ENCODE results near the gene ERH.
"Not testable (repeated sequence)": the region's sequence is repeated elsewhere in the genome, so short reads cannot be mapped to it uniquely, and the experiment has no call there.

ERH gene

DNA sequence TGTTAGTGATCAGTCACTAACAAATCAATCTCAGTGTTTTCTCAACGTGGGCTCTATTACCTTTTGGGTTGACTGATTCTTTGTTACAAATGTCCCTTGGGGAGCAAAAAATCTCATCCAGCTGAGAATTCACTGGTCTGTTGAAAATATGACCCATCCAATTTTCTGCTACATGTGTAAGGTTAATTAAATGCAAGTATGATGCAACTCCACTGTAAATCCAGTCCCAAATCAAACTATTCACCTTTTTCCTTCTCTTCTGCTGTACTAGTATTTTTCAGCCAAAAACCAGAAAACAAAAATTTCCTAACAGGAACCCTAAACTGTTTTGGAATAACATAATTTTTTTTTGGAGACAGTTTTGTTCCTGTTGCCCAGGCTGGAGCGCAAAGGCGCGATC lies 2.2 kb downstream of the ERH start:
- DNase-seq (ENCODE audit: low spot score), result no peak

DNA sequence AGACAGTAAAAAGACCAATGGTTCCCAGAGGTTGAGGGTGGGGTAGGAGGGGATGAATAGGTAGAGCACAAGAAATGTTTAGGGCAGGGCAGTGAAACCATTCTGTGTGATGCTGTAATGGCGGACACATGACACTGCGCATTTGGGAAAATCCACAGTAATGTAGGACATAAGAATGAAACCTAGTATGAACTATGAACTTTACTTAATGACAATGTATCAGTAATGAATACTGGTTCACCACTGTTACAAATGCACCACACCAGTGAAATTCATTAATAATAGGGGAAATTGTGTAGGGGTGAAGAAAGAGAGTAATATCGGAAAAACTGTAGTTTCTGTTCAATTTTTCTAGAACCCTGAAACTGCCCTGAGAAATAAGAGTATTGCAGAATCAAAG lies 5.6 kb downstream of the ERH start:
- no peak for DNase-seq (ENCODE audit: low spot score)

DNA sequence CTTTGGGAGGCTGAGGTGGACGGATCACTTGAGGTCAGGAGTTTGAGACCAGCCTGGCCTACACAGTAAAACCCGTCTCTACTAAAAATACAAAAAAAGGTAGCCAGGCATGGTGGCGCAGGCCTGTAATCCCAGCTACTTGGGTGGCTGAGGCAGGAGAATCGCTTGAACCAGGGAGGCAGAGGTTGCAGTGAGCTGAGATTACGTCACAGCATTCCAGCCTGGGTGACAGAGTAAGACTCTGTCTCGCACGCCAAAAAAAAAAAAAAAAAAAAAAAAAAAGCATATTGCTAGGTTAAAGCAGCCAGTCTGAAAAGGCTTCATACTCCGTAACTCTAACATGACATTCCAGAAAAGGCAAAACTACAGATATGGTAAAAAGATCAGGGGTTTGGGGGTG lies 6.7 kb downstream of the ERH start:
- not testable (repeated sequence) for DNase-seq (ENCODE audit: low spot score)

DNA sequence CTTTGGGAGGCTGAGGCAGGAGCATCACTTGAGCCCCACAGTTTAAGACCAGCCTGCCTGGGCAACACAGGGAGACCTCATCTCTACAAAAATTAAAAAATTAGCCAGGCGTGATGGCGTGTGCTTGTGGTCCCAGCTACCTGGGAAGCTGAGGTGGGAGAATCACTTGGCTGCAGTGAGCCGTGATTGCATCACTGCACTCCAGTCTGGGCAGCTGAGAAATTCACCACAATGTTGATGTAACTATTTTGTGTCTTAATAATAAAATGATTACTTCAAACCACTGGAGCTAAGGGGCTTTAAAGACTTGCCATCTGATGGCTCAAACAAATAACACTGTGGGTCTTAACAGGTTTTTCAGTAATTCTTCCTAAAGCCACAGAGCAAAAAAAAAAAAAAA lies 10.8 kb downstream of the ERH start:
- DNase-seq (ENCODE audit: low spot score), result no peak

DNA sequence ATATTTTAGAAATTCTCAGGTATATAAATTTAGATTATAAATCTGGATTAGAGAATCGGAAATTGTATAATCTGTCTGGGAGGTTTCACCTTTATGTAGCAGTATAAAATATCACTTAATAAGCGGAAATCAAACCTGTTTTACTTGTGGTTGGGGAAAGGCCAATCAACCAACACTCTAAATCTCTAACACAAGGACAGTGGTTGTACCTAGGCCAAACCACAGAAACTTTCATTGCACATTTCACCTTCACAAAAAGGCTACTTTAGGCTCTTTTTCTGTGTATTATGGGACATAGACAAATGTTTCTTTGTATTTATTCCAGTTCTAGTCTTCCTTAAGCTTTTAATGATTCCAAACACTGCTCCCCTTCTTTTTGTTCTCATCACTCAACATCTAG lies 19.8 kb downstream of the ERH start:
- DNase-seq (ENCODE audit: low spot score), result no peak

DNA sequence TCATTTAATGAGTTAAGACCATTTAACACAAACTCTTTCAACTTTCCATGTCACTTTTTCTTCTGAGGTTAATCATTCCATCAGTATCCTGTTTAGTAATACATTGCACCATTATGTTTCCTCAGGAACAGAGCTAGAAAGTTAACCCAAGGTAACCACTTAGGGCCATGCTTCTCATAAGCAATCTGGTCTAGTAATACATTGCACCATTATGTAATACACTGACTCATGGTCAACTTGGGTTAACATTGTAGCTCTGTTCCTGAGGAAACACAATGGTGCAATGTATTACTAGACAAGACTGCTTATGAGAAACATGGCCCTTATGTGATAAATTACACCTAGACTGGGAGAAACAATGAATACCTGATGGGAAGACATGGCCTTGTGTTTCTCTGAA lies 21.7 kb downstream of the ERH start:
- peak; percentile 27 for DNase-seq (ENCODE audit: low spot score)

DNA sequence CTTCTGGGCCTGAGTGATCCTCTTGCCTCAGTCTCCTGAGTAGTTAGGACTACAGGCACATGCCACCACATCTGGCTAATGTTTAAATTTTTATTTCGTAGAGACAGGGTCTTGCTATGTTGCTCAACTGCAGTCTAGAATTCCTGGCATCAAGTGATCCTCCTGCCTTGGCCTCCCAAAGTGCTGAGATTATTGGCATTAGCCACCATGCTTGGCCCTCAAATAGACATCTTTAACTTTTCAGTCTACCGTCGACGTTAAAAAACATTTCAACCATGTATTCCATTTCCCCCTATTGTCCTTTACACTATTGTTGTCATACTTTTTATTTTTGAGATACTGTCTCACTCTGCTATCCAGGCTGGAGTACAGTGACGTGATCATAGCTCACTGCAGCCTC lies 22.4 kb downstream of the ERH start:
- no peak for DNase-seq (ENCODE audit: low spot score)

DNA sequence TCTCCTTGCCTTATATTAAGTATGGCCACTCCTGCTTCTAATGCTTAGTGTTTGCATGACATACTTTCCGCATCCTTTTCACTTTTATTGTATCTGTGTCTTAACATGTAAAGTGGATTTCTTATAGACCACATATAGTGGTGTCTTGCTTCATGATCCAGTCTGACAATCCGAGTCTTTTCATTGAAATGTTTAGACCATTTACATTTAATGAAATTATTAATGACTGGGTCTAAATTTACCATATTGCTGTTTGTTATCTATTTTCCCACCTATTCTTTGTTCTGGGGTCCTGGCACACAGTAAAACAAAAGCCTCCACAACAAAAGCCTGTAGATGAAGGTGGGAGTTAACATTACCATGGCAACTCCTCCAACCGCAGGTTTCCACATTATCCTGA lies 22.9 kb downstream of the ERH start:
- no peak for DNase-seq (ENCODE audit: low spot score)

DNA sequence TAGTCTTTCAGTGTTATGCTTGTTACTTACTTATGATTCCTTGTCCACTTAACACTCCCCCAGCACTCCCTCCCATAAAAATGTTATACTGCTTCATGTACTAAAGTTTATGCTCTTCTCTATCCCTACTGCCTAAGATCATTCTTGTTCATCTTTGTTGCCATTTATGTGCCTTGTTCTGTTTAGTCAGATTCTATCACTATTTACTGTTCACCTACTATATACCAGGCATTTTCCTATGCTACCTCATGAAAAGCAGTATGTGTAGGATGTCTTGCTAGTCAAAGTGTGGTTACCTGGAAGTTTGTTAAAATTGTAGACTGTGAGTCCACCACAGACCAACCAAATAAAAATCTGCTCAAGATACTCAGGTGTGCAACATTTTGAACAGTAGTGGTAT lies 23.9 kb downstream of the ERH start:
- DNase-seq (ENCODE audit: low spot score), result no peak

DNA sequence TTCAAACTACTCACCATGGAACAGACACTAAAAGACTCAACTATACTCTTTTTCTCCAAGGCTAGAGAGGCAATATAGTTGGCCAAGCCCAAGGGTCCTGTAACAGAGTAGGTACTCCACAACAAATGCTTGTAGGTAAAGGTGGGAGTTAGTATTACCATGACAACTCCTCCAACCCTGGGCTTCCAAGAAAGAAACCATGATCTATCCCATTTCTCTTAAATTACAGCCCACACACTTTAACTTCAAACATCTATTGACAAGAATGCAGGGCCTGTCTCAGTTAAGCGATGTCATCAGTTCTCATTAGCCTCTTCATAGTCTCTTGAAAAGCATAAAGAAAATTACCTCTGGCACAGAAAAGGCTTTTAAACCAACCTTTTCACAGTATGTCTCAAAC lies 25.0 kb downstream of the ERH start:
- no peak for DNase-seq (ENCODE audit: low spot score)

DNA sequence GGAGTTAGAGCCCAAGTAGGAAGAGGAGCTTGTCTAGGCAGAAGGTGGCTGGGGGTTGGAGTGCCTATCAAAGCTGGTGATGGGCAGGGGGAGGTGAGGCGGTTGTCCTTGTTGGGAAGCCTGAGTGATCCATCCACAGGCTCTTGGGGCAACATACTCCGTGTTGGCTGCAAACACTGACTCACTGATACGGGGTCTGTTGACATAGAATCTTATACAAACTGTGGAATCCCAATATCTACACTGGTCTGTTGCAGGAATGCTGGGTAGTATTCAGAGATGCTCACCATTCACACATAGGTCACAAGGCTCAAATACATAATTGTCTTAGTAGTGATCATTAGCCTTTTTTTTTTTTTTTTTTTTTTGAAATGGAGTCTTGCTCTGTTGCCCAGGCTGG lies 26.0 kb downstream of the ERH start:
- no peak for DNase-seq (ENCODE audit: low spot score)

DNA sequence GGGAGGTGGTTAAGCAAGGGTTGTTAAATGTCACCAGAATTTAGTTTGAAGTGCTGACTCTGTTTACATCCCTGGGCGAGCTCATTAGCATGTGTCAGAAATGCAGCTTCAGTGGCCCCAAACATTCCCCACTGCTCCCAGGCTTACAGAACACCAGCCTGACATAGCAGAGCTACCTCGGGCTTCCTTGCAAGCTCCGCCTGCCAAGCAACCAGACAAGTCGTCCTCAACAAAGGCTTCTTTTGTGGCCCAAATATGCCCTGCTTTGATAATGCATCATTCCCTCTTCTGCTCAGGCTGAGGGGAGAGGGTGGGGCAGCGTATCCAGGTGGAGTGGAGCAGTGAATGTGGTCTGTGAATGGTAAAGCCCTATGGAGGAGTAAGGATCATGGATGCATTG lies 28.0 kb downstream of the ERH start:
- DNase-seq (ENCODE audit: low spot score), result no peak

DNA sequence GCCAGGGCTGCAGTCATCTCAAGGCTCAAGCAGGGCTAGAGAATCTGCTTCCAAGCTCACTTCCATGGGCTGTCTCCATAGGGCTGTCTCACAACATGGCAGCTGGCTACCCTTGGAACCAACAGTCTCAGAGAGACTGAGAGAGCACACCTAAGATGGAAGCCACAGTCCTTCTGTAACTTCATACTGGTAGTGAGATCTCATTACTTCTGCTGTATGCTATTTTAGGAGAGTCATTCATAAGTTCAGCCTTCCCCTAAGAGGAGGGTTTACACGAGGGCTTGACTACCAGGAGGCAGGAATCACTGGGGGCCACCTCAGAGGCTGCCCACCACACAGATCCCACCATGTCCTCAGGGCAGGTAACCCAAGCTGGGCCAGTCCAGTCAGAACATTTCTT lies 29.7 kb downstream of the ERH start:
- no peak for DNase-seq (ENCODE audit: low spot score)

DNA sequence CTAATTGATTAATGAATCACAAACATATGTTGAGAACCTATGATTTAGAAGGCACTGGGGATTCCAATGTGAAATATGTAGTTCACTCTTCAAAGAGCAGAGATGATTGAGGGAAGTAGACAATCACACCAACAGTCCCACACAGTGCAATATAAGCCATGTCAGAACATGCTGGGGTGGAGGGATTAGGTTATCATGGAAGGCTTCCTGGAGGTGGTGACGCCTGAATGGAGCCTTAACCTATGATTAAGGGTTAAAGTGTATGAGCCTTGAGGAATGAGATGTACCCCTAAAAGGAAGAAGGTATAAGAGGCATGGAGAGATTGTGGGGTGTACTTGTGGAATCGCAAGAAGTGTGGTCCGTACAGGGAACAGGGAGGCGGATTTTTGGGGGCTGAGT lies 31.3 kb downstream of the ERH start:
- DNase-seq (ENCODE audit: low spot score), result no peak

DNA sequence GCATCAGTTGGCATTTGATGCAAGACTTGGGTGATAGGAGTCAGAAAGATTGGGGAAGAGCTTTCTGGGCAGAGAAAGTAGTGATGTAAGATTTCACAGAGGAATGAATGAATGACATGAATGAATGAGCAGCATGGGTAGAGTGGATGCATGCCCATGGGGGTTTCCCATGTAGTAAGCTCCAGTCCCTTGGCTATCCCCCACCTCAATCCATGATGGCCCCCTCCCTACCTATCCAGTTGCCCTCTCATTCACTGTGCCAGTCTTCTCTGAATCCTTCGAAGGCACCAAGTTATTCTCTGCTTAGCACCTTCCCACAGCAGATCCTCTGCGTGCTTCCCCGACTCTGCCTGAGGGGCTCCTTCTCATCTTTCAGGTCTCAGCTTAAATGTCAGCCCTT lies 32.0 kb downstream of the ERH start:
- DNase-seq (ENCODE audit: low spot score), result no peak

DNA sequence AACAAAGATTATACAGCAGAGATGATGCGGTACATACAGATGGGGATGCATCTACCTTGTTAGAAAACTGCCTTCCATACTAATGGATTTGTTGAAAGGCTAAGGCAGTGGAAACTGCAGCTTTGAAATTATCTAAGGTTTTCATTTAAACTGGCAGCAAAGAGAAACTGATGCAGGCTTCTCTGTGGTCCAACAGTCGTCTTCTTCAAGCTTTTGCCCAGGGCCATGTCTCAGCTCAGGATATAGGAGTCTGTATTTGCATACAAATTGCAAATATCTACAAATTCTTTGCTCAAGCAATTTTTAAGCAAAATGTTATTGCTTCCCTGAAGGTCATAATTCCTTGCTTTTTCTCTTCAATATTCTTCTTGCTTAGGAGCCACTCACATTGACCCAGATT lies 33.7 kb downstream of the ERH start:
- DNase-seq (ENCODE audit: low spot score), result no peak

DNA sequence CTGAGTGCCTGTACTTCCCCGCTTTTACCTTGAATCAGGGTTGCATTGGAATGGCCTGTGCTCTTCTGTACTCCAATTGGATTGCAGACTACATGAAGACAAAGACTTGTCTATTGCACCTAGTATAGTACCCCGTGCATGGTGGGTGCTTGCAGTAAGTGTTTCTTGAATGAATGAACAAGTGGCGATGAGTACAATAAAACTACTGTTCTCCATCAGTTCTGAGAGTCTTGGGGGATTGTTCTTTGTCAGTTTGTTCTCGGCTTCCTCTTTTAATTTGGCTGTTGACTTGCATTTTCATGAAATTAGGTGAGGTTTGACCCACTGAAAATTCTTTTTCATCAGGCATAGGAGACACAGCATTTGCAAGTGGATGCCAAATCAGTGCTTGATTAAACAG lies 34.1 kb downstream of the ERH start:
- DNase-seq (ENCODE audit: low spot score), result no peak

DNA sequence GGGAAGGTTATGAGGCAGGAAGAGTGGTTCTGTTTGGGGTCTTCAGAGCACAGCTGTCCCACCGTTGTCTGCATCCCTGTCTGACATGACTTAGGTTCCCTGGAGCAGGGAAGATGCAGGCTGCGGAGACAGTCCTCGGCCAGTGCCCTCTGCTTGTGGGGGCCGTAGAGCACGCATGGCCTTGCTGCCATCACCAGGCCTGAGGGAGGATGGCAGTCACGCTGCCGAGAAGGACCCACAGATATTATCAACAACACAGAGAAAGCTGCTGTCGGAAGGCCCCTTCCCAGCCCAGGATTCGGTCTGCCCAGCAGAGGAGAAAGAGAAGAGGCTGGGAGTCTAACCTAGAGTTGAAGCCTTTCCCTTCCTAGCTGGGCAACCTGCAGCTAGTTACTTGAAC lies 35.0 kb downstream of the ERH start:
- DNase-seq (ENCODE audit: low spot score), result peak; percentile 82

DNA sequence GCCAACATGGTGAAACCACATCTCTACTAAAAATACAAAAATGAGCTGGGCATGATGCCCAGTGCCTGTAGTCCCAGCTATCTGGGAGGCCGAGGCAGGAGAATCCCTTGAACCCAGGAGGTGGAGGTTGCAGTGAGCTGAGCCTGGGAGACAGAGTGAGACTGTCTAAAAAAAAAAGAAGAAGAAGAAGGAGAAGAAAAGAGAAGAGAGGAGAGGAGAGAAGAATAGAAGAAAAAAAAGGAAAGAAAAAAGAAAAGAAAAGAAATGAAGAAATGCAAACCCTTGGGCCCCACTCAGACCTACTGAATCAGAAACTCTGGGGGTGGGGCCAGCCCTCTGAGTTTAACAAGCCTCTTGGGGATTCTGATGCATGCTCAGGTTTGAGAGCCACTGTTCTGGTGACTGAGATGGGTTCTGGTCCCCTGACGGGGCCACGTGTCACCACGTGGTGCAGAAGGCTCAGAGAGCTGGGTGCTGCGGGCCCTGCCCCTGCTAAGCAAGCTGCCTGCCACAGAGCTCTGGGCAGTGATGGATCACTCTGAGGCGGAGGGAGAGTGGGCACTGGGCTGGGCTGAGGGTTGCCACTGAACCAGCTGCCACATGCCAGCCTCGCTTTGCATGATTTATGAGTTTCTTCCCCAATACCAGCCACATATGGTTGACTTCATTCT lies 37.5 kb downstream of the ERH start:
- DNase-seq (ENCODE audit: low spot score), result no peak

DNA sequence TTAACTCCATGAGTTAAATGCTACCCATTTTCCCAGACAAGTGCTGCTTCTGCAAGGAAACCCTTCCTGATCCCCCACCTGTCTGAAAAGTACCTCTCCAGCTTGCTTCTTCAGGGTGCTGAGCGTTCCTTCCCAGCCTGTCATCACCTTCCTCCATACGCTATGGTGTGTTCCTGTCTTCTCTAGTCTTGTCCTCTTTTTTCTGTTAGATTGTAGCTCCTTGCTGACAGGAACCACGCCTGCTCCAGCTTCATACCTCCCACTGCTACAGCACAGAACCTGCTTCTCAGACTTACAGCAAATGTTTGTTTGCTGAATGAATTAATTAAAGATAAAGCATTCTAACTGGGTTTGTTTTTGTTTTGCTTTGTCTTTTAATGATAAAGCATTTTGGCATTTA lies 39.1 kb downstream of the ERH start:
- DNase-seq (ENCODE audit: low spot score), result no peak

DNA sequence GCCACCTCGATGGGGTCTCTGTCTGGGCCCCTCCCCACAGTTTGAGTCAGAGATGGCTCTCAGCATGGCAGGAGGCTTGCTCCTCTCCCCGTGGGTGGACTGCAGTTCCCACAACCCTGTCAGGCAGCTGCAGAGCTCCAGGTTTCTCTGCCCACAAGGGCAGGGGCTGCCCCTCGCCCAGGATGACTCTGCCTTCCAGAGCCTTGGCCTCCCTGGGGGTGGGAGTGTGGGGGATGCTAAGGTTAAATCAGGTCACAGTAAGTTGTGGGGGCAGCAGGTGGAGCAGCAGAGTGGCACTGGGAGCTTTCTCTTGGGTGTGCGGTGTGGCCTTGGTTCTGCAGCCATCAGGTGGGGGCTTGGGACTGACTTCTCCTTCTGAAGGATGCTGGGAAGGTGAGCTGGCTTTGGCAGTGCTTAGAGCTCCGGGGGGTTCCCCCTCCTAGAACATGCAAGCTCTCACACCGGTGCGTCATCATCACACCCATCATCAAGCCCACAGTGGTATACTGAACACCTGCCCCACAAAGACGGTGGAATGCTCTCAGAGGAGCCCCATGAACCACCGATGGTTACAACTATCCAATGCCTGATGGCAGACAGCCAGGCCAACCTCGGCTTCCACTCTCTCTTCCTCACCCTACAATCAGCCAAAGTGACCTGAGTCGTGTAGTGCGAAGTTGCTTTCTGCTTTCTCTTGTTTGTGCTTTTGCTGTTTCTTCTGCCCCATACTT lies 39.7 kb downstream of the ERH start:
- DNase-seq (ENCODE audit: low spot score), result no peak

DNA sequence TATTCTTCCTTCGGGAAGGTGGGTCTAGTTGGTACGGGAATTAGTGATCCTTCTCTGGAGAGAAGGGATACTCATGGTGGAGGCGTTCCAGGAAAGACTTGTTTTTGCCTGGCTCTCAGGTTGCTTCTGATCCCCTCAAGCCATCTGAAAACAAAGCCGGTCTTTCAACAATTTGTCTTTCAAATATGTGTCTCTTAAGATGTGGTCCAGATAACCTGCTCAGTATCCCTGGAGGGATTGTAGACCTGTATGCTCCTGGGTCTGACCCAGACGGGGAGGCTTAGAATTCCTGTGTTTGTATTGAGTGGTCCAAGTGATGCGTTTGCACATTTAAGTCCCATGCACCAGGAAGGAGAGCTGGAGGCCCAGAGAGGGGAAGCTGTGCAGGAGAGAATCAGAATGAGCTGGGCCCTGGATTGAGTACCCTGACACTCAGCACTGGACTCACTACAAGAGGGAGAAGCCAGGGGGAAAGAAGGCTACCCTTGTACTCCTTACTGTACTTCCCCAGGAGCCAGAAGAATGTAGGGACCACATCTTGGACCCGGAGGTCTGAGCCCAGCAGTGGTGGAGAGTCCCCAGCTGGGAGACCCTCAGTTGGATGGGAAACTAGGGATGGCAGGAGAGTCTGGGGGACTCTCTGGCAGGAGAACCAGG lies 40.4 kb downstream of the ERH start:
- DNase-seq (ENCODE audit: low spot score), result no peak

DNA sequence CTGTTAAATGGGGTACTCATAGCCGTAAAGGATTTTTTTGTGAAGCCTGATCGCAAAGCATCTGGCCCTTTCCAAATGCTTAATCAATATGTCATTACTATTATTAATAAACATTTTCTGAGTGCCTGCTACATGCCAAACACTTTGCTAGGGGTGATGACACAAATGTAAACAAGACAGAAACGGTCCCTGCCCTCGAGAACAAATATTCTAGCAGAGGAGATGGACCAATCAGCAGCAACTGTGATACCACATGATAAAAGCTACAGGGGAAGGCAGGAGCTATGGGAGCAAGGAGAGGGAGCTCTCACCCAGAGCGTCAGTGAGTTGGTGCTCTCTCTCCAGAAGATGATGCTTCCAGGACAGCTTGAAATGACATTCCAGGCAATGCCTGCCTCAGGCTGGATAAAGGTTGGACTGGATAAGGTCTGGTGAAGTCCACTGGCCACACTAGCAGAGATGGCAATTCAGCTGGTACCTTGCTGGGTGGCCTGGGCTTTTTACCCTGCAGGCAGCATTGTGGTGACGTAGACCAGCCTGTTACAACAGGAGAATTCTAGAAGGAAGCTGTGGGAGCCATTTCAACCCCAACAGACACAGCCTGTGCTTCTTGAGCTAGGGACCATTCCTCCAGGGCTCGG lies 41.1 kb downstream of the ERH start:
- no peak for DNase-seq (ENCODE audit: low spot score)
